Hepatocyte (in vitro differentiated cells): ENCODE results near the gene QRFP. TPM values are rescaled to one million over a fixed set of nuclear protein-coding genes. Genes with fewer than 3 reads are reported as not detected.
A peak's percentile ranks its signal among the peaks of the same experiment; 100 is the strongest.
"Not testable (repeated sequence)": the region's sequence is repeated elsewhere in the genome, so short reads cannot be mapped to it uniquely, and the experiment has no call there.

Source experiments
- DNase-seq: peaks from one replicate; pipeline ENCODE4 v3.0.0-alpha.2; 2016; ENCODE audit warnings: low spot score
- H2AFZ ChIP-seq: fragments of 200-600 bp; sonication (generic); 2 replicates; pipeline ENCODE4 v1.6.0; 2016; ENCODE audit warnings: antibody characterized with exemption, mild to moderate bottlenecking
- H3K27ac ChIP-seq: fragments of 200-600 bp; sonication (generic); 2 replicates; pipeline ENCODE4 v1.5.1; 2016; ENCODE audit warnings: mild to moderate bottlenecking
- H3K27me3 ChIP-seq: fragments of 200-600 bp; sonication (generic); 2 replicates; pipeline ENCODE4 v1.6.1; 2016
- H3K36me3 ChIP-seq: fragments of 200-600 bp; sonication (generic); replicated peaks from 2 replicates; pipeline ENCODE4 v1.5.1; 2016; ENCODE audit warnings: low read depth; ENCODE audit not compliant: insufficient read depth
- H3K4me1 ChIP-seq: fragments of 200-600 bp; sonication (generic); 2 replicates; pipeline ENCODE4 v1.5.1; 2016; ENCODE audit warnings: mild to moderate bottlenecking, moderate library complexity; ENCODE audit not compliant: insufficient read depth
- H3K4me2 ChIP-seq: fragments of 200-600 bp; sonication (generic); 2 replicates; pipeline ENCODE4 v1.6.0; 2016
- H3K4me3 ChIP-seq: fragments of 200-600 bp; sonication (generic); 2 replicates; pipeline ENCODE4 v1.5.1; 2016; ENCODE audit warnings: mild to moderate bottlenecking
- H3K79me2 ChIP-seq: fragments of 200-600 bp; sonication (generic); 2 replicates; pipeline ENCODE4 v1.6.0; 2017; ENCODE audit warnings: mild to moderate bottlenecking
- H3K9me2 ChIP-seq: fragments of 200-600 bp; sonication (generic); replicated peaks from 2 replicates; pipeline ENCODE4 v1.6.0; 2017; ENCODE audit warnings: mild to moderate bottlenecking; ENCODE audit not compliant: insufficient read depth
- H3K9me3 ChIP-seq: fragments of 200-600 bp; sonication (generic); 2 replicates; pipeline ENCODE4 v1.5.1; 2016; ENCODE audit warnings: low read depth, mild to moderate bottlenecking
- H4K20me1 ChIP-seq: fragments of 200-600 bp; sonication (generic); 2 replicates; pipeline ENCODE4 v1.6.0; 2016; ENCODE audit warnings: mild to moderate bottlenecking; ENCODE audit not compliant: insufficient read depth, poor library complexity, severe bottlenecking
- EZH2 ChIP-seq: fragments of 200-600 bp; sonication (generic); IDR thresholded peaks from 2 replicates; pipeline ENCODE4 v1.6.1; 2016; ENCODE audit warnings: antibody characterized with exemption, mild to moderate bottlenecking, borderline replicate concordance
- EZH2phosphoT487 ChIP-seq: fragments of 200-600 bp; sonication (generic); IDR thresholded peaks from one replicate; pipeline ENCODE4 v1.6.1; 2018; ENCODE audit warnings: antibody characterized with exemption, mild to moderate bottlenecking, low read depth, moderate library complexity; ENCODE audit not compliant: unreplicated experiment, severe bottlenecking
- WGBS: methylation state at CpG from one replicate; pipeline ENCODE4 v1.1.6; 2016; ENCODE audit warnings: low lambda C conversion rate; ENCODE audit errors: missing lambda C conversion rate; 5-methylcytosine and 5-hydroxymethylcytosine counted together
- polyA plus RNA-seq: library from polyadenylated mRNA; unstranded; fragments of >200 nt; fragmentation: Nextera tagmentation; extraction: Ambion mirVana; gene quantifications from 2 replicates; pipeline ENCODE4 v1.2.1, GENCODE V29; 2016
- total RNA-seq: library from RNA; depleted of rRNA; stranded (reverse); fragments of >200 nt; gene quantifications from 2 replicates; pipeline ENCODE4 v1.2.3, GENCODE V29; 2014
- TF ChIP-seq, protein P1 (sequence below): fragments of 200-600 bp; sonication (generic); IDR thresholded peaks from 2 replicates; pipeline ENCODE4 v1.5.1; 2016; ENCODE audit warnings: antibody characterized with exemption, mild to moderate bottlenecking; ENCODE audit not compliant: poor library complexity

QRFP gene
- total and polyA plus RNA-seq, 2 experiments from 2014 or later: 0.21 TPM; not detected in 1

DNA sequence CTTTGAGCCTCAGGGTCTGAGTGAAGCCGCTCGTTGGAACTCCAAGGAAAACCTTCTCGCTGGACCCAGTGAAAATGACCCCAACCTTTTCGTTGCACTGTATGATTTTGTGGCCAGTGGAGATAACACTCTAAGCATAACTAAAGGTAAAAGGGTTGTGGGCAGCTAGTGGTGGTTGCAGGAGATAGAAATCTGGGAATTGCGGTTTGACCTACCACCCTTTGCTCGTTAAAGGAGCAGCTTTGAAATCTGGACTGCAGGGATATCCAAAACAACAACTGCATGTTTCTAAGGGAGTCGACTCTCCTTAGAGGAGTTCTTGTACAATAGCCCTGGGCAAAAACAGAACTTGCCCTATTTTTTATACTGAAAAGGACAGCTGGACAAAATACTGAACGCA lies 42.5 kb downstream of the QRFP start:
- no peaks in the 10 kb centered on the region for H3K27me3 ChIP-seq
- H2AFZ ChIP-seq: no peak overlapping the region
- H3K4me1 ChIP-seq: no peaks in the 10 kb centered on the region
- H4K20me1 ChIP-seq: peaks cover 58% of the 10 kb centered on the region
- H3K36me3 ChIP-seq: no peaks in the 10 kb centered on the region
- DNase-seq: no peak
- no peaks in the 10 kb centered on the region for H3K9me3 ChIP-seq
- 51% methylated on average over 8 of the region's 8 CpGs for WGBS
- no peaks in the 10 kb centered on the region for H3K9me2 ChIP-seq
- TF ChIP-seq EZH2phosphoT487 (no peak), EZH2 (no peak)
- TF ChIP-seq, protein P1, sequence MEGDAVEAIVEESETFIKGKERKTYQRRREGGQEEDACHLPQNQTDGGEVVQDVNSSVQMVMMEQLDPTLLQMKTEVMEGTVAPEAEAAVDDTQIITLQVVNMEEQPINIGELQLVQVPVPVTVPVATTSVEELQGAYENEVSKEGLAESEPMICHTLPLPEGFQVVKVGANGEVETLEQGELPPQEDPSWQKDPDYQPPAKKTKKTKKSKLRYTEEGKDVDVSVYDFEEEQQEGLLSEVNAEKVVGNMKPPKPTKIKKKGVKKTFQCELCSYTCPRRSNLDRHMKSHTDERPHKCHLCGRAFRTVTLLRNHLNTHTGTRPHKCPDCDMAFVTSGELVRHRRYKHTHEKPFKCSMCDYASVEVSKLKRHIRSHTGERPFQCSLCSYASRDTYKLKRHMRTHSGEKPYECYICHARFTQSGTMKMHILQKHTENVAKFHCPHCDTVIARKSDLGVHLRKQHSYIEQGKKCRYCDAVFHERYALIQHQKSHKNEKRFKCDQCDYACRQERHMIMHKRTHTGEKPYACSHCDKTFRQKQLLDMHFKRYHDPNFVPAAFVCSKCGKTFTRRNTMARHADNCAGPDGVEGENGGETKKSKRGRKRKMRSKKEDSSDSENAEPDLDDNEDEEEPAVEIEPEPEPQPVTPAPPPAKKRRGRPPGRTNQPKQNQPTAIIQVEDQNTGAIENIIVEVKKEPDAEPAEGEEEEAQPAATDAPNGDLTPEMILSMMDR: no peak
- no peak overlapping the region for H3K27ac ChIP-seq
- no peak overlapping the region for H3K4me2 ChIP-seq
- H3K79me2 ChIP-seq: peaks cover 99% of the 10 kb centered on the region
- H3K4me3 ChIP-seq: no peak overlapping the region

DNA sequence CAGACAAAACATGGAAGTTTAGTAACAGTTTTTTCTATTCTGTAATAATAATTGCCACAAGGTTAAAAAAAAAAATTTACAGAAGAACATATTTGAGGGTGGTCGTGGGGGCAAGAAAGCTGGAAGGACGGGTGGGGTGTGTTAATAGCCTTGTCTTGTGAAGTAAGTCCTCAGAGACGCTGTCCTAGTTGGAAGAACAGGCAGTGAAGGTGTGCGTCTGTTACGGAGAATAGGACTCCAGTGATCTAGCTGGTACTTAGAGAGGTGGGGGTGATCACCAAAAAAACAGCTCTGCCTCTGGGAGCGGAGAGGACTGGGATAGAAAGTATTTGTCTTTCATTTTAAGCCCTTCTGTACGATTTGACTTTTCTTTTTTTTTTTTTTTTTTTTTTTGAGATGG lies 43.8 kb downstream of the QRFP start:
- H3K4me2 ChIP-seq: no peak overlapping the region
- peaks cover 6% of the 10 kb centered on the region for H3K4me1 ChIP-seq
- peaks cover 99% of the 10 kb centered on the region for H3K79me2 ChIP-seq
- H3K9me2 ChIP-seq: no peaks in the 10 kb centered on the region
- 95% methylated on average over 7 of the region's 7 CpGs for WGBS
- no peak for DNase-seq
- no peaks in the 10 kb centered on the region for H3K27me3 ChIP-seq
- no peaks in the 10 kb centered on the region for H3K9me3 ChIP-seq
- no peaks in the 10 kb centered on the region for H3K36me3 ChIP-seq
- TF ChIP-seq, protein P1: no peak
- no peak for TF ChIP-seq EZH2
- TF ChIP-seq EZH2phosphoT487: no peak
- H3K4me3 ChIP-seq: no peak overlapping the region
- H4K20me1 ChIP-seq: peaks cover 59% of the 10 kb centered on the region
- no peak overlapping the region for H2AFZ ChIP-seq
- no peak overlapping the region for H3K27ac ChIP-seq

DNA sequence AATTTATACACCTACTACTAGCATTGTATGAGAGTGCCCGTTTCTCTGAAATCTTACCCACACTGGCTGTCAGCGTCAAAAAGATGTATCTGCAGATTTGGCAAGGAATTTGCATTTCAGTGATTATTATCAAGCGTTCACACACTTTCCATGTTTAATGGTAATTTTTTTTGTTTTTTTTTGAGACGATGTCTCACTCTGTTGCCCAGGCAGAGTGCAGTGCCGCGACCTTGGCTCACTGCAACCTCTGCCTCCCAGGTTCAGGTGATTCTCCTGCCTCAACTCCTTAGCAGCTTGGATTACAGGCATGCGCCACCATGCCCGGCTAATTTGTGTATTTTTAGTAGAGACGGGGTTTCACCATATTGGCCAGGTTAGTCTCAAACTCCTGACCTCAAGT lies 47.3 kb downstream of the QRFP start:
- WGBS: 93% methylated on average over 9 of the region's 9 CpGs
- H4K20me1 ChIP-seq: peaks cover 74% of the 10 kb centered on the region
- no peak overlapping the region for H3K27ac ChIP-seq
- no peaks in the 10 kb centered on the region for H3K36me3 ChIP-seq
- DNase-seq: no peak
- H3K4me2 ChIP-seq: no peak overlapping the region
- H3K27me3 ChIP-seq: no peaks in the 10 kb centered on the region
- no peak overlapping the region for H2AFZ ChIP-seq
- no peak overlapping the region for H3K4me3 ChIP-seq
- TF ChIP-seq EZH2phosphoT487 (no peak), EZH2 (no peak)
- TF ChIP-seq, protein P1: no peak
- peaks cover 30% of the 10 kb centered on the region for H3K4me1 ChIP-seq
- peaks cover 97% of the 10 kb centered on the region for H3K79me2 ChIP-seq
- no peaks in the 10 kb centered on the region for H3K9me2 ChIP-seq
- H3K9me3 ChIP-seq: no peaks in the 10 kb centered on the region

DNA sequence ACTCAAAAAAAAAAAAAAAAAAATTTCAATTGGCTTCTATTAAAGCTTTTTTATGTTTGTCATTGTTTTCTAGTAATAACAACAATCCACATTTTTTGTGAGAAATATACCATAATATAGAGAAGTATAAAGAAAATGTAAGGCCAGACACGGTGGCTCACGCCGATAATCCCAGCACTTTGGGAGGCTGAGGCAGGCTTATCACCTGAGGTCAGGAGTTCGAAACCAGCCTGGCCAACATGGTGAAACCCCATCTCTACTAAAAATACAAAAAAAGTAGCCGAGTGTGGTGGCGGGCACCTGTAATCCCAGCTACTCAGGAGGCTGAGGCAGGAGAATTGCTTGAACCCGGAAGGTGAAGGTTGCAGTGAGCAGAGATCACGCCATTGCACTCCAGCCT lies 48.1 kb downstream of the QRFP start:
- H3K27ac ChIP-seq: peak overlapping the region; percentile 96
- peaks cover 30% of the 10 kb centered on the region for H3K4me1 ChIP-seq
- not testable (repeated sequence) for H3K9me2 ChIP-seq, H2AFZ ChIP-seq, H3K4me2 ChIP-seq, H3K9me3 ChIP-seq, H3K36me3 ChIP-seq, DNase-seq, H3K27me3 ChIP-seq, H3K4me3 ChIP-seq
- peaks cover 76% of the 10 kb centered on the region for H4K20me1 ChIP-seq
- peaks cover 97% of the 10 kb centered on the region for H3K79me2 ChIP-seq
- WGBS: 97% methylated on average over 8 of the region's 8 CpGs
